GM12878 (cell line): Measurements from ENCODE around the gene GNAI2. TPM values are rescaled to one million over a fixed set of nuclear protein-coding genes. Genes with fewer than 3 reads are reported as not detected.

Source experiments
- ATAC-seq: fragments of 200-7000 bp; cut with Tn5 transposase; 3 replicates; pipeline ENCODE4 v1.9.1; 2020; ENCODE audit warnings: mild to moderate bottlenecking, moderate library complexity
- BruUV-seq: library from RNA; stranded (reverse); fragments of 400-500 nt; replicated peaks from 2 replicates; lab custom pipeline; 2021; lab: Mats Ljungman, UMichigan
- CTCF ChIA-PET: fragments of 300-600 bp; sonication (Branson Sonifier 250); formaldehyde crosslinking; extraction: SDS; loops from one replicate; lab custom pipeline; 2021; ENCODE audit warnings: inconsistent platforms; lab: Yijun Ruan, JAX
- POLR2A ChIA-PET: fragments of 350-600 bp; formaldehyde crosslinking; extraction: SDS; loops from one replicate; lab custom pipeline; 2021; ENCODE audit warnings: inconsistent platforms; lab: Charles Lee
- RAD21 ChIA-PET: fragments of 300-600 bp; sonication (Branson Sonifier 250); formaldehyde crosslinking; loops from one replicate; lab custom pipeline; 2023; ENCODE audit warnings: antibody characterized with exemption; ENCODE audit not compliant: unreplicated experiment; lab: Charles Lee
- SMC1A ChIA-PET: fragments of 300-600 bp; sonication (Branson Sonifier 250); formaldehyde crosslinking; loops from one replicate; lab custom pipeline; 2023; ENCODE audit not compliant: unreplicated experiment, uncharacterized antibody; lab: Charles Lee
- DNase-seq: peaks from one replicate; pipeline ENCODE4 v3.0.0-alpha.2; 2011; ENCODE audit warnings: low read depth, low spot score
- FAIRE-seq: peaks from 3 replicates; lab custom pipeline; 2011; peaks lifted over from hg19 to GRCh38; lab: Jason Lieb, UNC
- H2AFZ ChIP-seq: 2 replicates; pipeline ENCODE4 v1.6.0; 2011; ENCODE audit warnings: low read depth, low read length, control low read depth; ENCODE audit not compliant: control insufficient read depth
- H3K27ac ChIP-seq: 2 replicates; pipeline ENCODE4 v1.5.1; 2011; ENCODE audit warnings: control low read depth; ENCODE audit not compliant: control insufficient read depth, insufficient read depth
- H3K27me3 ChIP-seq, 2 experiments: replicated peaks in 1 of 2; 2 replicates each; pipeline versions ENCODE4 v1.6.0 to v1.6.1; 2011; ENCODE audit warnings: low read length in 1 of 2; ENCODE audit not compliant: control insufficient read depth in 2 of 2, insufficient read depth in 2 of 2
- H3K36me3 ChIP-seq, 2 experiments: 2 replicates each; pipeline ENCODE4 v1.5.1; 2011; ENCODE audit warnings: low read length in 1 of 2; ENCODE audit not compliant: control insufficient read depth in 2 of 2, insufficient read depth in 2 of 2
- H3K4me1 ChIP-seq: 2 replicates; pipeline ENCODE4 v1.6.1; 2011; ENCODE audit warnings: mild to moderate bottlenecking, low read length, moderate library complexity, mixed read lengths; ENCODE audit not compliant: control insufficient read depth, insufficient read depth
- H3K4me2 ChIP-seq: 2 replicates; pipeline ENCODE4 v1.6.0; 2011; ENCODE audit warnings: control low read depth; ENCODE audit not compliant: control insufficient read depth, insufficient read depth
- H3K4me3 ChIP-seq: fragments of 200-600 bp; sonication (generic); 2 replicates; pipeline ENCODE4 v1.5.1; 2016
- H3K79me2 ChIP-seq: 2 replicates; pipeline ENCODE4 v1.6.0; 2011; ENCODE audit warnings: low read length; ENCODE audit not compliant: control insufficient read depth, insufficient read depth
- H3K9ac ChIP-seq: 2 replicates; pipeline ENCODE4 v1.8.0; 2011; ENCODE audit warnings: low read length, control low read depth, mixed read lengths; ENCODE audit not compliant: control insufficient read depth, insufficient read depth
- H3K9me3 ChIP-seq: replicated peaks from 3 replicates; pipeline ENCODE4 v1.5.1; 2011; ENCODE audit warnings: mild to moderate bottlenecking, low read length; ENCODE audit not compliant: control insufficient read depth, insufficient read depth
- H4K20me1 ChIP-seq: 2 replicates; pipeline ENCODE4 v1.6.0; 2011; ENCODE audit not compliant: control insufficient read depth, insufficient read depth
- BHLHE40 ChIP-seq, 2 experiments: fragments of 450-650 bp in 1 of 2; IDR thresholded peaks; 2 replicates each; pipeline ENCODE4 v1.6.1; 2011 to 2017; ENCODE audit warnings: low read depth in 2 of 2, borderline replicate concordance in 1 of 2, improper control_type of control experiment in 1 of 2, low read length in 1 of 2, mild to moderate bottlenecking in 1 of 2
- EZH2 ChIP-seq: IDR thresholded peaks from 2 replicates; pipeline ENCODE4 v1.6.1; 2012; ENCODE audit warnings: low read depth, mild to moderate bottlenecking, control low read depth, inconsistent platforms, low read length, borderline replicate concordance; ENCODE audit not compliant: control insufficient read depth
- FOS ChIP-seq: IDR thresholded peaks from 3 replicates; pipeline ENCODE4 v1.6.1; 2011; ENCODE audit warnings: borderline replicate concordance; ENCODE audit not compliant: insufficient read length; ENCODE audit errors: extremely low read depth
- HDAC2 ChIP-seq: fragments of 200-600 bp; sonication (generic); IDR thresholded peaks from 2 replicates; pipeline ENCODE4 v1.6.1; 2017
- MYB ChIP-seq: fragments of 150-350 bp; IDR thresholded peaks from 2 replicates; pipeline ENCODE4 v1.6.1; 2014; ENCODE audit warnings: mild to moderate bottlenecking, low read depth, low read length, borderline replicate concordance
- PML ChIP-seq: IDR thresholded peaks from 2 replicates; pipeline ENCODE4 v1.6.1; 2012; ENCODE audit warnings: low read length, inconsistent platforms
- RAD51 ChIP-seq: fragments of 450-650 bp; IDR thresholded peaks from 2 replicates; pipeline ENCODE4 v1.6.1; 2016; ENCODE audit warnings: moderate library complexity, mild to moderate bottlenecking, inconsistent platforms
- RBBP5 ChIP-seq: fragments of 200-600 bp; sonication (generic); conservative IDR thresholded peaks from 2 replicates; pipeline ENCODE4 v1.6.1; 2016
- RCOR1 ChIP-seq: conservative IDR thresholded peaks from 2 replicates; pipeline ENCODE4 v1.6.1; 2012; ENCODE audit warnings: low read depth, low read length, improper control_type of control experiment
- RFX5 ChIP-seq: IDR thresholded peaks from 2 replicates; pipeline ENCODE4 v1.6.1; 2011; ENCODE audit warnings: low read depth, low read length, improper control_type of control experiment
- SREBF1 ChIP-seq: IDR thresholded peaks from 2 replicates; pipeline ENCODE4 v1.6.1; 2012; ENCODE audit warnings: mild to moderate bottlenecking, low read length
- SUPT20H ChIP-seq: IDR thresholded peaks from 2 replicates; pipeline ENCODE4 v1.6.1; 2011; ENCODE audit warnings: low read depth, mild to moderate bottlenecking, low read length, moderate library complexity, borderline replicate concordance; ENCODE audit not compliant: control insufficient read depth
- ZSCAN29 ChIP-seq: fragments of 450-650 bp; IDR thresholded peaks from 2 replicates; pipeline ENCODE4 v1.6.1; 2017; ENCODE audit warnings: mild to moderate bottlenecking, moderate library complexity
- WGBS: methylation state at CpG from one replicate; pipeline ENCODE4 v1.1.6; 2016; ENCODE audit warnings: low lambda C conversion rate; ENCODE audit not compliant: insufficient replicate concordance, insufficient coverage; ENCODE audit errors: missing lambda C conversion rate; 5-methylcytosine and 5-hydroxymethylcytosine counted together
- in situ Hi-C: fragments of 300-500 bp; cut with MboI; formaldehyde crosslinking; loops from 9 replicates; pipeline ENCODE4 v1.14.3; 2018; ENCODE audit warnings: mixed read lengths
- intact Hi-C: fragments of 100-400 bp; cut with micrococcal nuclease; formaldehyde crosslinking; loops from one replicate; pipeline ENCODE4 v1.14.2; 2022; ENCODE audit not compliant: unreplicated experiment
- polyA plus RNA-seq, 11 experiments: library from polyadenylated mRNA; depleted of rRNA in 4 of 11; unstranded in 6 of 11; stranded (reverse) in 5 of 11; fragments of >200 nt; fragmentation: Nextera tagmentation in 4 of 11; fragmentation: Illumina TruSeq in 1 of 11; extraction: Ambion mirVana in 4 of 11; extraction: Trizol in 1 of 11; gene quantifications; 1 replicate in 1 of 11; 2 replicates in 10 of 11; pipeline versions ENCODE4 v1.2.1 to v1.2.3, GENCODE V29; 2011 to 2016; ENCODE audit warnings: inconsistent platforms in 2 of 11, missing spikeins in 2 of 11, low read depth in 1 of 11
- total RNA-seq, 4 experiments: library from RNA; depleted of rRNA in 3 of 4; stranded (reverse); fragments of >200 nt in 3 of 4; fragmentation: Illumina TruSeq in 1 of 4; extraction: Trizol in 1 of 4; gene quantifications; 2 replicates each; pipeline versions ENCODE4 v1.2.1 to v1.2.3, GENCODE V29; 2013 to 2021
- TF ChIP-seq, protein P1 (sequence below): IDR thresholded peaks from 2 replicates; pipeline ENCODE4 v1.6.1; 2012; ENCODE audit warnings: improper control_type of control experiment, low read depth, low read length; ENCODE audit not compliant: insufficient replicate concordance
- TF ChIP-seq, protein P2 (sequence below): fragments of 450-650 bp; conservative IDR thresholded peaks from 2 replicates; pipeline ENCODE4 v1.6.1; 2017; ENCODE audit warnings: mild to moderate bottlenecking, moderate library complexity

GNAI2 gene
- total and polyA plus RNA-seq, 10 of the 15 experiments (the other 5 are each of a cell fraction or from before 2014, with no cell fraction given): 5.0 to 346 (median 237) TPM

DNA sequence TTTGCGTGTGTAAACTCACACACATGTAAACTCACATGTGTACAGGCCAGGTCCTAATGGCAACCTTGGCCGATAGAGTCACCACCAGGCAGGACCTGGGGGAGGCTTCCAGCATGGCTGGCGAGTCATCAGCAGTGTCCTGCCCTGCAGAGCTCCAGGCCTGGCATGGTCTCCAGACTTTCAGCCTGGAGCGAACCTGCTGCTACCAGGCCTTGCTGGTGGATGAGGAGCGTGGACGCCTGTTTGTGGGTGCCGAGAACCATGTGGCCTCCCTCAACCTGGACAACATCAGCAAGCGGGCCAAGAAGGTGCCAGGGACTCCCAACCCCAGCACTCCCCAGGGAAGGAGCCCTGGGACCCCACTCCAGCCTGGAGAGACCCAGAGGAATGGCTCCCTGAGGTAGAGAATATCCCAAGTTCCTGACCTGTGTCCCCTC lies 34.0 kb downstream of the GNAI2 start:
- FAIRE-seq (no peak), DNase-seq (no peak), ATAC-seq (no peak)
- intact Hi-C loops: no loop called here
- ChIA-PET POLR2A (no interaction called here), CTCF (interaction anchor here (0.7 to 1.9 kb wide), 6 partner anchors 10 to 150 kb away, joined by 3 to 7 read pairs (median 5); no protein-coding TSS in a partner anchor), SMC1A (no interaction called here), RAD21 (no interaction called here)
- in situ Hi-C loops: loop anchor here (5.0 kb wide), 2 partner anchors 73 to 148 kb away; no protein-coding TSS in a partner anchor
- Histone ChIP-seq H3K9me3 (no peaks in the 10 kb centered on the region), H3K27me3 (peaks cover 5 to 10% of the 10 kb centered on the region in 2 experiments; a peak in 3 of 4 replicates), H3K4me3 (no peak overlapping the region), H3K4me2 (no peak overlapping the region), H4K20me1 (no peaks in the 10 kb centered on the region), H3K9ac (no peak overlapping the region), H2AFZ (no peak overlapping the region), H3K4me1 (peaks cover 6% of the 10 kb centered on the region), H3K36me3 (no peaks in the 10 kb centered on the region), H3K27ac (no peak overlapping the region), H3K79me2 (no peaks in the 10 kb centered on the region)
- 27% methylated on average over 8 of the region's 8 CpGs for WGBS
- no TSS peak for BruUV-seq
- TF ChIP-seq, protein P1, sequence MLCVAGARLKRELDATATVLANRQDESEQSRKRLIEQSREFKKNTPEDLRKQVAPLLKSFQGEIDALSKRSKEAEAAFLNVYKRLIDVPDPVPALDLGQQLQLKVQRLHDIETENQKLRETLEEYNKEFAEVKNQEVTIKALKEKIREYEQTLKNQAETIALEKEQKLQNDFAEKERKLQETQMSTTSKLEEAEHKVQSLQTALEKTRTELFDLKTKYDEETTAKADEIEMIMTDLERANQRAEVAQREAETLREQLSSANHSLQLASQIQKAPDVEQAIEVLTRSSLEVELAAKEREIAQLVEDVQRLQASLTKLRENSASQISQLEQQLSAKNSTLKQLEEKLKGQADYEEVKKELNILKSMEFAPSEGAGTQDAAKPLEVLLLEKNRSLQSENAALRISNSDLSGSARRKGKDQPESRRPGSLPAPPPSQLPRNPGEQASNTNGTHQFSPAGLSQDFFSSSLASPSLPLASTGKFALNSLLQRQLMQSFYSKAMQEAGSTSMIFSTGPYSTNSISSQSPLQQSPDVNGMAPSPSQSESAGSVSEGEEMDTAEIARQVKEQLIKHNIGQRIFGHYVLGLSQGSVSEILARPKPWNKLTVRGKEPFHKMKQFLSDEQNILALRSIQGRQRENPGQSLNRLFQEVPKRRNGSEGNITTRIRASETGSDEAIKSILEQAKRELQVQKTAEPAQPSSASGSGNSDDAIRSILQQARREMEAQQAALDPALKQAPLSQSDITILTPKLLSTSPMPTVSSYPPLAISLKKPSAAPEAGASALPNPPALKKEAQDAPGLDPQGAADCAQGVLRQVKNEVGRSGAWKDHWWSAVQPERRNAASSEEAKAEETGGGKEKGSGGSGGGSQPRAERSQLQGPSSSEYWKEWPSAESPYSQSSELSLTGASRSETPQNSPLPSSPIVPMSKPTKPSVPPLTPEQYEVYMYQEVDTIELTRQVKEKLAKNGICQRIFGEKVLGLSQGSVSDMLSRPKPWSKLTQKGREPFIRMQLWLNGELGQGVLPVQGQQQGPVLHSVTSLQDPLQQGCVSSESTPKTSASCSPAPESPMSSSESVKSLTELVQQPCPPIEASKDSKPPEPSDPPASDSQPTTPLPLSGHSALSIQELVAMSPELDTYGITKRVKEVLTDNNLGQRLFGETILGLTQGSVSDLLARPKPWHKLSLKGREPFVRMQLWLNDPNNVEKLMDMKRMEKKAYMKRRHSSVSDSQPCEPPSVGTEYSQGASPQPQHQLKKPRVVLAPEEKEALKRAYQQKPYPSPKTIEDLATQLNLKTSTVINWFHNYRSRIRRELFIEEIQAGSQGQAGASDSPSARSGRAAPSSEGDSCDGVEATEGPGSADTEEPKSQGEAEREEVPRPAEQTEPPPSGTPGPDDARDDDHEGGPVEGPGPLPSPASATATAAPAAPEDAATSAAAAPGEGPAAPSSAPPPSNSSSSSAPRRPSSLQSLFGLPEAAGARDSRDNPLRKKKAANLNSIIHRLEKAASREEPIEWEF: no peak
- TF ChIP-seq SREBF1 (no peak), HDAC2 (no peak), FOS (no peak), RFX5 (no peak), SUPT20H (no peak), PML (no peak), EZH2 (no peak), RAD51 (no peak), ZSCAN29 (no peak), MYB (no peak), RBBP5 (no peak), RCOR1 (no peak), BHLHE40 (IDR thresholded peaks at IDR 0.05; ENCODE audit: borderline replicate concordance in 1 of 2, low read depth in 2 of 2, low read length in 1 of 2) (no peak)
- TF ChIP-seq, protein P2, sequence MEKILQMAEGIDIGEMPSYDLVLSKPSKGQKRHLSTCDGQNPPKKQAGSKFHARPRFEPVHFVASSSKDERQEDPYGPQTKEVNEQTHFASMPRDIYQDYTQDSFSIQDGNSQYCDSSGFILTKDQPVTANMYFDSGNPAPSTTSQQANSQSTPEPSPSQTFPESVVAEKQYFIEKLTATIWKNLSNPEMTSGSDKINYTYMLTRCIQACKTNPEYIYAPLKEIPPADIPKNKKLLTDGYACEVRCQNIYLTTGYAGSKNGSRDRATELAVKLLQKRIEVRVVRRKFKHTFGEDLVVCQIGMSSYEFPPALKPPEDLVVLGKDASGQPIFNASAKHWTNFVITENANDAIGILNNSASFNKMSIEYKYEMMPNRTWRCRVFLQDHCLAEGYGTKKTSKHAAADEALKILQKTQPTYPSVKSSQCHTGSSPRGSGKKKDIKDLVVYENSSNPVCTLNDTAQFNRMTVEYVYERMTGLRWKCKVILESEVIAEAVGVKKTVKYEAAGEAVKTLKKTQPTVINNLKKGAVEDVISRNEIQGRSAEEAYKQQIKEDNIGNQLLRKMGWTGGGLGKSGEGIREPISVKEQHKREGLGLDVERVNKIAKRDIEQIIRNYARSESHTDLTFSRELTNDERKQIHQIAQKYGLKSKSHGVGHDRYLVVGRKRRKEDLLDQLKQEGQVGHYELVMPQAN: no peak
